GM12878 (cell line): ENCODE results near the gene ACTR1B.

Experiments used
- BCL11A ChIP-seq: IDR thresholded peaks from 2 replicates; pipeline ENCODE4 v1.6.1; 2011; ENCODE audit warnings: low read depth, low read length
- CTCF ChIP-seq, 3 experiments: IDR thresholded peaks in 2 of 3; conservative IDR thresholded peaks in 1 of 3; 2 replicates each; pipeline ENCODE4 v1.5.1; 2011; ENCODE audit warnings: low read depth in 3 of 3, low read length in 3 of 3, mild to moderate bottlenecking in 3 of 3, control low read depth in 2 of 3, moderate library complexity in 2 of 3, inconsistent platforms in 1 of 3, mixed read lengths in 1 of 3; ENCODE audit not compliant: control insufficient read depth in 2 of 3, insufficient read depth in 1 of 3; ENCODE audit errors: extremely low read depth in 1 of 3
- EGR1 ChIP-seq, 2 experiments: IDR thresholded peaks; 1 replicate in 1 of 2; 2 replicates in 1 of 2; pipeline ENCODE4 v1.6.1; 2011 to 2012; ENCODE audit warnings: low read depth in 2 of 2, low read length in 2 of 2, borderline replicate concordance in 1 of 2, mild to moderate bottlenecking in 1 of 2, moderate library complexity in 1 of 2
- IKZF2 ChIP-seq, 2 experiments: fragments of 450-650 bp; IDR thresholded peaks; 2 replicates each; pipeline ENCODE4 v1.6.1; 2017; ENCODE audit warnings: mild to moderate bottlenecking in 2 of 2, moderate library complexity in 2 of 2
- STAT1 ChIP-seq: fragments of 450-650 bp; conservative IDR thresholded peaks from 2 replicates; pipeline ENCODE4 v1.6.1; 2014; ENCODE audit warnings: antibody characterized with exemption, mild to moderate bottlenecking
- TF ChIP-seq, protein P1 (sequence below): fragments of 450-650 bp; IDR thresholded peaks from 2 replicates; pipeline ENCODE4 v1.6.1; 2016; ENCODE audit warnings: mild to moderate bottlenecking, moderate library complexity, borderline replicate concordance
- TF ChIP-seq, protein P2 (sequence below): fragments of 150-350 bp; IDR thresholded peaks from 2 replicates; pipeline ENCODE4 v1.6.1; 2014; ENCODE audit warnings: mild to moderate bottlenecking, low read depth, low read length

- TF ChIP-seq CTCF (IDR thresholded peaks at IDR 0.05 in 2 of 3, conservative IDR thresholded peaks at IDR 0.05 in 1 of 3; ENCODE audit: control insufficient read depth in 2 of 3, extremely low read depth in 1 of 3, insufficient read depth in 1 of 3, low read depth in 3 of 3, low read length in 3 of 3) (no peak), STAT1 (no peak), BCL11A (no peak), EGR1 (IDR thresholded peaks at IDR 0.05; ENCODE audit: borderline replicate concordance in 1 of 2, low read depth in 2 of 2, low read length in 2 of 2) (no peak), IKZF2 (IDR thresholded peaks at IDR 0.05) (no peak)
- TF ChIP-seq, protein P1, sequence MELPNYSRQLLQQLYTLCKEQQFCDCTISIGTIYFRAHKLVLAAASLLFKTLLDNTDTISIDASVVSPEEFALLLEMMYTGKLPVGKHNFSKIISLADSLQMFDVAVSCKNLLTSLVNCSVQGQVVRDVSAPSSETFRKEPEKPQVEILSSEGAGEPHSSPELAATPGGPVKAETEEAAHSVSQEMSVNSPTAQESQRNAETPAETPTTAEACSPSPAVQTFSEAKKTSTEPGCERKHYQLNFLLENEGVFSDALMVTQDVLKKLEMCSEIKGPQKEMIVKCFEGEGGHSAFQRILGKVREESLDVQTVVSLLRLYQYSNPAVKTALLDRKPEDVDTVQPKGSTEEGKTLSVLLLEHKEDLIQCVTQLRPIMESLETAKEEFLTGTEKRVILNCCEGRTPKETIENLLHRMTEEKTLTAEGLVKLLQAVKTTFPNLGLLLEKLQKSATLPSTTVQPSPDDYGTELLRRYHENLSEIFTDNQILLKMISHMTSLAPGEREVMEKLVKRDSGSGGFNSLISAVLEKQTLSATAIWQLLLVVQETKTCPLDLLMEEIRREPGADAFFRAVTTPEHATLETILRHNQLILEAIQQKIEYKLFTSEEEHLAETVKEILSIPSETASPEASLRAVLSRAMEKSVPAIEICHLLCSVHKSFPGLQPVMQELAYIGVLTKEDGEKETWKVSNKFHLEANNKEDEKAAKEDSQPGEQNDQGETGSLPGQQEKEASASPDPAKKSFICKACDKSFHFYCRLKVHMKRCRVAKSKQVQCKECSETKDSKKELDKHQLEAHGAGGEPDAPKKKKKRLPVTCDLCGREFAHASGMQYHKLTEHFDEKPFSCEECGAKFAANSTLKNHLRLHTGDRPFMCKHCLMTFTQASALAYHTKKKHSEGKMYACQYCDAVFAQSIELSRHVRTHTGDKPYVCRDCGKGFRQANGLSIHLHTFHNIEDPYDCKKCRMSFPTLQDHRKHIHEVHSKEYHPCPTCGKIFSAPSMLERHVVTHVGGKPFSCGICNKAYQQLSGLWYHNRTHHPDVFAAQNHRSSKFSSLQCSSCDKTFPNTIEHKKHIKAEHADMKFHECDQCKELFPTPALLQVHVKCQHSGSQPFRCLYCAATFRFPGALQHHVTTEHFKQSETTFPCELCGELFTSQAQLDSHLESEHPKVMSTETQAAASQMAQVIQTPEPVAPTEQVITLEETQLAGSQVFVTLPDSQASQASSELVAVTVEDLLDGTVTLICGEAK: no peak
- TF ChIP-seq, protein P2, sequence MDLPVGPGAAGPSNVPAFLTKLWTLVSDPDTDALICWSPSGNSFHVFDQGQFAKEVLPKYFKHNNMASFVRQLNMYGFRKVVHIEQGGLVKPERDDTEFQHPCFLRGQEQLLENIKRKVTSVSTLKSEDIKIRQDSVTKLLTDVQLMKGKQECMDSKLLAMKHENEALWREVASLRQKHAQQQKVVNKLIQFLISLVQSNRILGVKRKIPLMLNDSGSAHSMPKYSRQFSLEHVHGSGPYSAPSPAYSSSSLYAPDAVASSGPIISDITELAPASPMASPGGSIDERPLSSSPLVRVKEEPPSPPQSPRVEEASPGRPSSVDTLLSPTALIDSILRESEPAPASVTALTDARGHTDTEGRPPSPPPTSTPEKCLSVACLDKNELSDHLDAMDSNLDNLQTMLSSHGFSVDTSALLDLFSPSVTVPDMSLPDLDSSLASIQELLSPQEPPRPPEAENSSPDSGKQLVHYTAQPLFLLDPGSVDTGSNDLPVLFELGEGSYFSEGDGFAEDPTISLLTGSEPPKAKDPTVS: no peak
These were observed 5.6 kb upstream of the ACTR1B start, which contains the start of gene C2orf92 for GRCh38 chr2:97669448-97669847.
